NOMO-1 treated with dmso at 0.1 percent for 144 hours (cell line): Measurements from ENCODE around the gene RALGAPA1.

Experiments used
- DNase-seq: peaks from one replicate; lab custom pipeline; 2025; ENCODE audit not compliant: unreplicated experiment; lab: John Stamatoyannopoulos, UW

RALGAPA1 gene

GRCh38 chr14:35499180-35499579 lies 309.9 kb downstream of the RALGAPA1 start:
- no peak for DNase-seq

GRCh38 chr14:35495278-35495677 lies 313.8 kb downstream of the RALGAPA1 start:
- DNase-seq = no peak

- DNase-seq = no peak
Observed at GRCh38 chr14:35492569-35493014, 316.5 kb downstream of the RALGAPA1 start.
